Esophagus squamous epithelium (tissue), 4 donors: ENCODE measurements around the gene EGR1.

Experiments used
- CTCF ChIP-seq, 6 experiments: fragments of 450-650 bp in 4 of 6; fragments of 200-600 bp in 2 of 6; sonication (generic) in 2 of 6; IDR thresholded peaks; one replicate each; pipeline ENCODE4 v1.5.1; 2016 to 2019; ENCODE audit warnings: antibody characterized with exemption in 6 of 6, mild to moderate bottlenecking in 4 of 6, moderate library complexity in 4 of 6
- POLR2A ChIP-seq, 4 donors: fragments of 450-650 bp; IDR thresholded peaks; one replicate each; pipeline ENCODE4 v1.6.1; 2017; ENCODE audit warnings: antibody characterized with exemption in 4 of 4, mild to moderate bottlenecking in 4 of 4, moderate library complexity in 3 of 4

DNA sequence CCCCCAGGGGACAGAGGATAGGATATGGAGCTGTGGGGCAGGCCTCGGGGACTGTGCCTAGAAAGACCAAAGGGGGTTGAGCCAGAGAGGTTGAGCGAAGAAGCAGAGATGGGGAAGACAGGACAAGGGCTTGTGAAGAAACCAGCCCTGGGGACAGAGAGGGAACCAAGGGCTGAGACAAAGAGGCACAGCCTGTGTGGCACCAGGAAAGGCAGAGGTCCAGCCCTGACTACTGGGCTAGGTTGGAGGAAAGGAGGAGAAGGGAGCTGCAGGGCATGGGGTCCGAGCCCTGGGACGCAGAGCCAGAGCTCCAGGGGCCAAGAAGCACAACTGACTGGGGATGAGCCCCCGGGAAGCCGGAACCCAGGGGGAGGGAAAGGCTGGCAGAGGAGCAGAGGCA lies 17.2 kb upstream of the EGR1 start:
- TF ChIP-seq CTCF (IDR thresholded peaks at IDR 0.05) (no peak), POLR2A (IDR thresholded peaks at IDR 0.05) (no peak)
